ENCODE measurements around the gene MATN3. TPM values are rescaled to one million over a fixed set of nuclear protein-coding genes. Genes with fewer than 3 reads are reported as not detected.

The MATN3 gene
- total RNA-seq, 1 experiment from 2014 or later, result 13.5 TPM

DNA sequence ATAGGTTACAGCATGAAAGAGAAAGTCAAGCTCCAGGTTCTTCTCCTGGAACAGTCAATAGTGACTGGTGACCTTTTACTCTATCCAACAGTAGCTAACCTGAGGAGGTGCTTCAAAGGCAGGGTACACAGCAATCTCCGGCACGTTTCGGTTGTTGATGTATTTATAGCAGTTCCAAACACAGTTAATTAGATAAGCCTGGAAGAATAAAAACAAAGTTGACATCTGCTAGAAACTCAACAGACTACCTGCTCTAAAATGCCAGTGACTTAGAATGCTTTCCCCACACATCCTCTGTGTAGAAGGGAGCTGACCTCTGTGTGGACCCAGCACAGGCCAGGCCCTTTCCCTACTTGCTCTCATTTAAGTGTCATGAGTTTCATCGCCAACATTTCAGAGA lies 21.8 kb upstream of the MATN3 start:
- Histone ChIP-seq H3K56ac (ENCODE audit: insufficient read length, low read depth, low read length) (no peak overlapping the region), H3K79me1 (ENCODE audit: insufficient read depth, low read depth, low read length, poor library complexity, severe bottlenecking) (peaks cover 3% of the 10 kb centered on the region), H3K4me1 (ENCODE audit: insufficient read depth, low read length) (no peaks in the 10 kb centered on the region), H3K27ac (ENCODE audit: insufficient read length, low read depth, low read length) (no peak overlapping the region), H3K79me2 (ENCODE audit: insufficient read depth, low read length) (no peaks in the 10 kb centered on the region), H3K9ac (ENCODE audit: extremely low read depth, insufficient read length, low read length) (no peak overlapping the region), H3K27me3 (ENCODE audit: insufficient read depth, low read length) (no peaks in the 10 kb centered on the region), H2BK15ac (ENCODE audit: low read depth, low read length) (no peak overlapping the region), H4K8ac (replicated peaks; ENCODE audit: insufficient read length, low read depth, low read length) (no peak overlapping the region), H2BK120ac (ENCODE audit: low read depth, low read length, poor library complexity, severe bottlenecking) (no peak overlapping the region), H2AK5ac (ENCODE audit: insufficient read length, low read length) (no peak overlapping the region), H3K4me2 (ENCODE audit: insufficient read depth, insufficient read length, low read length) (no peak overlapping the region), H3K14ac (ENCODE audit: insufficient read depth, low read length) (no peak overlapping the region), H2AFZ (ENCODE audit: low read length) (no peak overlapping the region), H3K23ac (ENCODE audit: insufficient read length, low read depth, low read length) (no peak overlapping the region), H3K23me2 (ENCODE audit: insufficient read length, low read depth, low read length, poor library complexity, severe bottlenecking) (no peaks in the 10 kb centered on the region), H2BK12ac (ENCODE audit: insufficient read length, low read depth, low read length) (no peak overlapping the region), H3K4ac (ENCODE audit: low read depth, low read length) (no peak overlapping the region), H3K9me3 (ENCODE audit: control insufficient read depth, low read depth, low read length) (no peaks in the 10 kb centered on the region), H4K91ac (ENCODE audit: insufficient read length, low read depth, low read length) (no peak overlapping the region), H3K18ac (ENCODE audit: insufficient read length, low read depth, low read length) (no peak overlapping the region), H3T11ph (ENCODE audit: low read length) (no peak overlapping the region), H2BK20ac (ENCODE audit: low read depth, low read length, poor library complexity, severe bottlenecking) (no peak overlapping the region), H2BK5ac (ENCODE audit: insufficient read length, low read length) (no peak overlapping the region), H4K5ac (ENCODE audit: insufficient read length, low read depth, low read length) (no peak overlapping the region), H4K20me1 (ENCODE audit: control insufficient read depth, insufficient read depth, insufficient read length) (no peaks in the 10 kb centered on the region)
- H3K9me3 Mint-ChIP-seq, result no peaks in the 10 kb centered on the region
- H3K27me3 Mint-ChIP-seq (ENCODE audit: low read depth), result no peaks in the 10 kb centered on the region
- H3K4me1 Mint-ChIP-seq, result no peaks in the 10 kb centered on the region
- H3K36me3 Mint-ChIP-seq (ENCODE audit: insufficient read depth in 1 of 3, low read depth in 3 of 3), result peaks cover 64 to 98% (median 91%) of the 10 kb centered on the region in 3 experiments
- TF ChIP-seq, protein P1, sequence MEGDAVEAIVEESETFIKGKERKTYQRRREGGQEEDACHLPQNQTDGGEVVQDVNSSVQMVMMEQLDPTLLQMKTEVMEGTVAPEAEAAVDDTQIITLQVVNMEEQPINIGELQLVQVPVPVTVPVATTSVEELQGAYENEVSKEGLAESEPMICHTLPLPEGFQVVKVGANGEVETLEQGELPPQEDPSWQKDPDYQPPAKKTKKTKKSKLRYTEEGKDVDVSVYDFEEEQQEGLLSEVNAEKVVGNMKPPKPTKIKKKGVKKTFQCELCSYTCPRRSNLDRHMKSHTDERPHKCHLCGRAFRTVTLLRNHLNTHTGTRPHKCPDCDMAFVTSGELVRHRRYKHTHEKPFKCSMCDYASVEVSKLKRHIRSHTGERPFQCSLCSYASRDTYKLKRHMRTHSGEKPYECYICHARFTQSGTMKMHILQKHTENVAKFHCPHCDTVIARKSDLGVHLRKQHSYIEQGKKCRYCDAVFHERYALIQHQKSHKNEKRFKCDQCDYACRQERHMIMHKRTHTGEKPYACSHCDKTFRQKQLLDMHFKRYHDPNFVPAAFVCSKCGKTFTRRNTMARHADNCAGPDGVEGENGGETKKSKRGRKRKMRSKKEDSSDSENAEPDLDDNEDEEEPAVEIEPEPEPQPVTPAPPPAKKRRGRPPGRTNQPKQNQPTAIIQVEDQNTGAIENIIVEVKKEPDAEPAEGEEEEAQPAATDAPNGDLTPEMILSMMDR (conservative IDR thresholded peaks at IDR 0.05), result no peak
- no peak overlapping the region for H3K4me3 Mint-ChIP-seq
- no CpG with 5 or more reads among the region's 4 CpGs for WGBS (ENCODE audit: extremely low coverage, insufficient read length, low lambda C conversion rate)
- no peak for DNase-seq
- H3K27ac Mint-ChIP-seq, result no peak overlapping the region

Measured in H9 (cell line).